Smooth muscle cell of the brain vasculature (primary cell): ENCODE results near the gene LAX1.
"Not testable (repeated sequence)": the region's sequence is repeated elsewhere in the genome, so short reads cannot be mapped to it uniquely, and the experiment has no call there.

ENCODE experiments used
- DNase-seq: peaks from one replicate; pipeline ENCODE4 v3.0.0-alpha.2; 2012; ENCODE audit warnings: low read depth, low spot score

LAX1 gene

GRCh38 chr1:203769505-203770343 is 4.7 kb downstream of the LAX1 start:
- DNase-seq: no peak

GRCh38 chr1:203771901-203772301 is 6.9 kb downstream of the LAX1 start:
- no peak for DNase-seq

GRCh38 chr1:203772836-203773235 is 7.9 kb downstream of the LAX1 start:
- DNase-seq: no peak

GRCh38 chr1:203776636-203777035 is 11.7 kb downstream of the LAX1 start:
- no peak for DNase-seq

DNA sequence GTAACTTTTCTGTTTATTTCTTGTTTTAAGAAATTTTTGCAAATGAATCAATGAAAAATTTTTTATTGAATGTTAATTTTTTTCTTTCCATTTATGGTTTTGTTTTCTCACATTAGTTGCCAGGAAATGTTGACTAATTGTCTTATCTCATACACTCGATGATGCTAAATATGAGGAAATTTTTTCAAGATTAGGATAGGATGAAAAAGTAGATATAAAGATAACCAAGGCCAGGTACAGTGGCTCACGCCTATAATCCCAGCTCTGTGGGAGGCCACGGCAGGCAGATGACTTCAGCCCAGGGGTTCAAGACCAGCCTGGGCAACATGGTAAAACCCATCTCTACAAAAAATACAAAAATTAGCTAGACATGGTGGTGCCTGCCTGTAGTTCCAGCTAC is 12.6 kb downstream of the LAX1 start:
- DNase-seq: no peak

- DNase-seq: no peak
Measured at GRCh38 chr1:203778146-203778545, 13.2 kb downstream of the LAX1 start.

- no peak for DNase-seq
Measured at GRCh38 chr1:203778789-203779188, 13.8 kb downstream of the LAX1 start.

GRCh38 chr1:203781962-203782361 is 17.0 kb downstream of the LAX1 start:
- no peak for DNase-seq

DNA sequence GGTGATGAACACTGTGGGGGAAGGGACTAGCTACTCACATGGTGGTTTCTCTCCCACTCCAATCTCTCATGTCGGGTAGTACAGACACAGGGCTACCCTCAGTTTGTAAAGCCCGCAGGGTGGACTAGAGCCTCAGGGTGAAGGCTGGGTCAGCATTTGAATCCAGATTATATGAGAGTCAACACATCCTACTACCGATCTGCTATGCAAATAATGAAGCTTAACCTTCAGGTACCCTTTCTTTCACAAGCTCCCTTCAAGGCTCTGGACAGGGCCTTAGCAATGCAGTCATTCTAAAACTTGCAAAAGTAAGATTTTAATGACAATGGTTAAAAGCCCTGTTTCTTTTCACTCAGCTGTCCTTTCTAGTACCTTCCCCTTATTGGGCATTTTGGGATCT is 25.0 kb downstream of the LAX1 start:
- DNase-seq: no peak

- DNase-seq: no peak
Measured at GRCh38 chr1:203791498-203791897, 26.5 kb downstream of the LAX1 start.

GRCh38 chr1:203792486-203792885 is 27.5 kb downstream of the LAX1 start:
- DNase-seq: no peak

- DNase-seq: not testable (repeated sequence)
Measured at GRCh38 chr1:203793561-203793960, 28.6 kb downstream of the LAX1 start.

GRCh38 chr1:203794764-203795440 is 29.9 kb downstream of the LAX1 start:
- no peak for DNase-seq

- DNase-seq: peak; percentile 97
Measured at GRCh38 chr1:203795441-203796235, 30.7 kb downstream of the LAX1 start, which contains the start of the genes ZBED6 and ZC3H11A. ZBED6 (plus strand) TSS chr1:203795623; CDS start chr1:203797523, 1,900 bp downstream. ZC3H11A (plus strand) TSS chr1:203795623; CDS start chr1:203817071, 21,448 bp downstream.

GRCh38 chr1:203796236-203796605 is 31.2 kb downstream of the LAX1 start:
- DNase-seq: no peak

DNA sequence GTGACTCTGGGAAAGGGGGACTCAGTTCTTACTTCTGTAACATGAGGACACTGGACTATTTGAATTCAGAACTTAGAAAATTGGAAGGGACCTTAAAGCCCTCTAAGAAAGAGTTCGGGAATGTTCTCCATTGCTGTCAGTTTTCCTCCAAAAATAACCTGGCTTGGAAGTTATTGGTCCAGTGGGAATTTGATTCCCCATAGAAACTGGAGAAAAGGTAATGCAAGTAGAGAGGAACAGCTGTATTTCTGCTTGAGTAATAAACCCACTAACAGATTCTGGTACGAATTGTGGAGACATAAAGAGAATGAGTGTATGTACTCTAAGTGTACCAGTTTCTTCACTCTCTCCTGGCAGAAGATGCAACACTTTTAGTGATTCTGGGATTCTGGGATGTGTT is 32.2 kb downstream of the LAX1 start:
- DNase-seq: no peak

DNA sequence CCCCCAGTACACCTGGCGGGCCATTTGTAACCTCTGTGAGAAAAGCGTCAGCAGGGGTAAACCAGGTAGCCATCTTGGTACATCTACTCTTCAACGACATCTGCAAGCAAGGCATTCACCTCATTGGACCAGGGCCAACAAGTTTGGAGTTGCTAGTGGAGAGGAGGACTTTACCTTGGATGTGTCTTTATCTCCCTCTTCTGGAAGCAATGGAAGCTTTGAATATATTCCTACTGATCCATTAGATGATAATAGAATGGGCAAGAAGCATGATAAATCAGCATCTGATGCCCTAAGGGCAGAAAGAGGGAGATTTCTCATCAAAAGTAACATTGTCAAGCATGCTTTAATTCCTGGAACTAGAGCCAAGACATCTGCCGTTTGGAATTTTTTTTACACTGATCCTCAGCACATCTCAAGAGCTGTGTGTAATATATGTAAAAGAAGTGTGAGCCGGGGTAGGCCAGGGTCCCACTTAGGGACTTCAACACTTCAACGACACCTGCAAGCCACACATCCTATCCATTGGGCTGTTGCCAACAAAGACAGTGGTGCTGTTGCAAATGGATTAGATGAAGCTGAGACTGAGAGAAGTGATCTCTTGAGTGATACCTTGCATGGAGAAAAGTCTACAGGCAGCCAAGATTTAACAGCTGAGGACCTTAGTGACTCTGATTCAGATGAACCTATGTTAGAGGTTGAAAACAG is 33.1 kb downstream of the LAX1 start:
- DNase-seq: no peak

GRCh38 chr1:203799157-203799556 is 34.2 kb downstream of the LAX1 start:
- no peak for DNase-seq

DNA sequence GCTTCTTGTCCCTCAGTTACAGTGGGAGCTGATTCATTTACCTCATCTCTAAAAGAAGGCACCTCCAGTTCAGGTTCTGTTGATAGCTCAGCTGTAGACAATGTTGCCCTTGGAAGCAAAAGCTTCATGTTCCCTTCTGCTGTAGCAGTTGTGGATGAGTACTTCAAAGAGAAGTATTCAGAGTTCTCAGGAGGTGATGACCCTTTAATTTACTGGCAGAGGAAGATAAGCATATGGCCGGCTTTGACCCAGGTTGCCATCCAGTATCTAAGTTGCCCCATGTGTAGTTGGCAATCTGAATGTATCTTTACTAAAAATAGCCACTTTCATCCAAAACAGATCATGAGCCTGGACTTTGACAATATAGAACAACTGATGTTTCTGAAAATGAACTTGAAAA is 35.0 kb downstream of the LAX1 start:
- no peak for DNase-seq

DNA sequence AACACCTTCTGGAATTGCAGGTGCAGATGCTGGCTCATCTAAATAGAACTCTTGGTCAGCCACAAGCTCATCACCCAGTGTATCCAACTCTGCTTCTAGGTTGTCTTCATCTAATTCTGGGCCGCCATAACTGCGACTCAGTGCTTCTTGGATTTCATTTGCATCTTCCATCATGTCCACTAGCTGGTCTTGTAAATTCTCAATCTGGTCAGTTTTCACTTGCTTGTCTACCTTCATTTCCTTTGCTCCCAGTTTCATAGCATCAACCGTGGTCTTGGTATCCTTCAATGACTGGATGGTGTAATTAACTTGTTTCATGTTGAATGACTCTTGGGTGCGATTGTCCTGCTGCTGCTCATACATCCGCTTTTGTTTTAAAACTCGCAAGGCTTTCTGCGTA is 40.7 kb downstream of the LAX1 start:
- no peak for DNase-seq

- DNase-seq: no peak
Measured at GRCh38 chr1:203807196-203807595, 42.2 kb downstream of the LAX1 start.
